22Rv1 (cell line): ENCODE results near the gene TEX264.

Source experiments
- CTCF ChIP-seq: fragments of 450-650 bp; IDR thresholded peaks from 2 replicates; pipeline ENCODE4 v1.5.1; 2017; ENCODE audit warnings: mild to moderate bottlenecking
- ZFX ChIP-seq: fragments of 450-650 bp; IDR thresholded peaks from 2 replicates; pipeline ENCODE4 v1.6.1; 2017; ENCODE audit warnings: antibody characterized with exemption, borderline replicate concordance

- TF ChIP-seq CTCF (no peak), ZFX (no peak)
Measured at GRCh38 chr3:51729042-51729633, 58.1 kb downstream of the TEX264 start.
